HG02798 (cell line): Measurements from ENCODE around the gene MPPE1.

ENCODE experiments used
- ATAC-seq: cut with Tn5 transposase; IDR thresholded peaks from one replicate; pipeline ENCODE4 v1.9.1; 2021; ENCODE audit warnings: mild to moderate bottlenecking; ENCODE audit not compliant: unreplicated experiment, poor library complexity

MPPE1 gene

GRCh38 chr18:11886577-11887110 lies 21.5 kb downstream of the MPPE1 start:
- ATAC-seq = no peak

- ATAC-seq = no peak
Measured at GRCh38 chr18:11885278-11885947, 22.7 kb downstream of the MPPE1 start.

- no peak for ATAC-seq
Measured at GRCh38 chr18:11884396-11885030, 23.6 kb downstream of the MPPE1 start.

- ATAC-seq = no peak
Measured at GRCh38 chr18:11883153-11883552, 25.0 kb downstream of the MPPE1 start.

GRCh38 chr18:11882636-11883035 lies 25.5 kb downstream of the MPPE1 start:
- ATAC-seq = no peak

GRCh38 chr18:11880586-11881304 lies 27.4 kb downstream of the MPPE1 start:
- ATAC-seq = no peak

- no peak for ATAC-seq
Measured at GRCh38 chr18:11877497-11878135, 30.5 kb downstream of the MPPE1 start.

- no peak for ATAC-seq
Measured at GRCh38 chr18:11874676-11875075, 33.4 kb downstream of the MPPE1 start.

- ATAC-seq = no peak
Measured at GRCh38 chr18:11873670-11874340, 34.3 kb downstream of the MPPE1 start.

- no peak for ATAC-seq
Measured at GRCh38 chr18:11872479-11873136, 35.5 kb downstream of the MPPE1 start.

- no peak for ATAC-seq
Measured at GRCh38 chr18:11871501-11871900, 36.6 kb downstream of the MPPE1 start.

GRCh38 chr18:11868230-11868629 lies 39.9 kb downstream of the MPPE1 start:
- no peak for ATAC-seq

GRCh38 chr18:11866764-11867163 lies 41.4 kb downstream of the MPPE1 start:
- no peak for ATAC-seq

GRCh38 chr18:11866329-11866728 lies 41.8 kb downstream of the MPPE1 start:
- no peak for ATAC-seq

GRCh38 chr18:11865071-11865470 lies 43.0 kb downstream of the MPPE1 start:
- ATAC-seq = no peak

GRCh38 chr18:11864471-11864870 lies 43.6 kb downstream of the MPPE1 start:
- no peak for ATAC-seq

GRCh38 chr18:11862468-11863137 lies 45.5 kb downstream of the MPPE1 start:
- no peak for ATAC-seq

- no peak for ATAC-seq
Measured at GRCh38 chr18:11861583-11862288, 46.4 kb downstream of the MPPE1 start.
